ENCODE results near the gene TYMS. TPM values are rescaled to one million over a fixed set of nuclear protein-coding genes. Genes with fewer than 3 reads are reported as not detected.
A peak's percentile ranks its signal among the peaks of the same experiment; 100 is the strongest.

Gene TYMS
- total RNA-seq, 1 experiment from 2014 or later: 149 TPM

DNA sequence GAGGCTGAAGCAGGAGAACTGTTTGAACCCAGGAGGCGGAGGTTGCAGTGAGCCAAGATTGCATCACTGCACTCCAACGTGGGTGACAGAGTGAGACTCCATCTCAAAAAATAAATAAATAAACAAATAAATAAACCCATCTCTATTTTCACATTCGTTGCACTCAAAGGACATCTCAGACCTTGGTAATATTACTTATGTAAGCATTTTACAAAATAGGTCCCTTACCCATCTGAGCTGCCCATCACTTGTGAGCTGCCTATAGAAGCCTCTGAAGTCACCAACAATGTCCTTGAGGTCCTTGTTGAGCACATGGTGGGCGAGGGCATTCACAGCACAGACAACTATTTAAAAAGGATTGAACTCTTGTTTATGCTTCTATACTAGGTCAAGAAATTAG lies 39.6 kb downstream of the TYMS start:
- intact Hi-C loops (cut with micrococcal nuclease; ENCODE audit: unreplicated experiment): no loop called here
- no peaks in the 10 kb centered on the region for H3K9me2 ChIP-seq (ENCODE audit: insufficient read depth)
- H4K20me1 ChIP-seq (ENCODE audit: insufficient read depth): peaks cover 8% of the 10 kb centered on the region
- no peaks in the 10 kb centered on the region for H3K9me3 ChIP-seq (ENCODE audit: insufficient read depth, low read depth)
- peaks cover 6% of the 10 kb centered on the region; the same call in 1 of the 2 replicates for H3F3A ChIP-seq (ENCODE audit: insufficient read depth, low read depth)
- H3K27me3 ChIP-seq (ENCODE audit: insufficient read depth, low read depth): no peaks in the 10 kb centered on the region
- no peak overlapping the region for H3K27ac ChIP-seq
- POLR2A ChIA-PET (ENCODE audit: unreplicated experiment): no interaction called here
- TF ChIP-seq, protein P1, sequence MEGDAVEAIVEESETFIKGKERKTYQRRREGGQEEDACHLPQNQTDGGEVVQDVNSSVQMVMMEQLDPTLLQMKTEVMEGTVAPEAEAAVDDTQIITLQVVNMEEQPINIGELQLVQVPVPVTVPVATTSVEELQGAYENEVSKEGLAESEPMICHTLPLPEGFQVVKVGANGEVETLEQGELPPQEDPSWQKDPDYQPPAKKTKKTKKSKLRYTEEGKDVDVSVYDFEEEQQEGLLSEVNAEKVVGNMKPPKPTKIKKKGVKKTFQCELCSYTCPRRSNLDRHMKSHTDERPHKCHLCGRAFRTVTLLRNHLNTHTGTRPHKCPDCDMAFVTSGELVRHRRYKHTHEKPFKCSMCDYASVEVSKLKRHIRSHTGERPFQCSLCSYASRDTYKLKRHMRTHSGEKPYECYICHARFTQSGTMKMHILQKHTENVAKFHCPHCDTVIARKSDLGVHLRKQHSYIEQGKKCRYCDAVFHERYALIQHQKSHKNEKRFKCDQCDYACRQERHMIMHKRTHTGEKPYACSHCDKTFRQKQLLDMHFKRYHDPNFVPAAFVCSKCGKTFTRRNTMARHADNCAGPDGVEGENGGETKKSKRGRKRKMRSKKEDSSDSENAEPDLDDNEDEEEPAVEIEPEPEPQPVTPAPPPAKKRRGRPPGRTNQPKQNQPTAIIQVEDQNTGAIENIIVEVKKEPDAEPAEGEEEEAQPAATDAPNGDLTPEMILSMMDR (conservative IDR thresholded peaks at IDR 0.05): no peak
- TF ChIP-seq EZH2 (IDR thresholded peaks at IDR 0.05; ENCODE audit: low read depth): no peak
- H3K4me2 ChIP-seq: no peak overlapping the region
- no peak overlapping the region for H2AFZ ChIP-seq
- H3K79me2 ChIP-seq (ENCODE audit: low read depth): peaks cover 10% of the 10 kb centered on the region; the same call in 1 of the 2 replicates
- H3K36me3 ChIP-seq (ENCODE audit: low read depth): peaks cover 12% of the 10 kb centered on the region; the same call in 1 of the 2 replicates
- no TSS peak for BruUV-seq (replicated peaks)
- H3K4me3 ChIP-seq: no peak overlapping the region
- CTCF ChIA-PET: no interaction called here
- no peaks in the 10 kb centered on the region for H3K4me1 ChIP-seq (replicated peaks; ENCODE audit: insufficient read depth)
- no peak for DNase-seq

DNA sequence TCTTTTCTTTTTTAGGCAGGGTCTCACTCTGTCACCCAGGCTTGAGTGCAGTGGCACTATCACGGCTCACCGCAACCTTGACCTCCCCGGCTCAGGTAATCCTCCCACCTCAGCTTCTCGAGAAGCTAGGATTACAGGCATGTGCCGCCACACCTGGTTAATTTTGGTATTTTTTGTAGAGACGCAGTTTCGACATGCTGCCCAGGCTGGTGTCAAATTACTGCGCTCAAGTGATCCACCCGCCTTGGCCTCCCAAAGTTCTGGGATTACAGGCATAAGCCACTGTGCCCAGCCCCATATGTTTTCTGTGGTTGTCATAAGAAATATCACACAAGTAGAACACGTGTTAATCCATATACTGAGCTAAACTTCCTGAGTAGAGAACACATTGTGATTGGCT lies 40.3 kb downstream of the TYMS start:
- H3K27ac ChIP-seq: no peak overlapping the region
- H3F3A ChIP-seq (ENCODE audit: insufficient read depth, low read depth): peaks cover 11% of the 10 kb centered on the region; the same call in 1 of the 2 replicates
- peaks cover 8% of the 10 kb centered on the region for H4K20me1 ChIP-seq (ENCODE audit: insufficient read depth)
- no peak overlapping the region for H3K4me2 ChIP-seq
- peaks cover 7% of the 10 kb centered on the region for H3K4me1 ChIP-seq (replicated peaks; ENCODE audit: insufficient read depth)
- H3K4me3 ChIP-seq: no peak overlapping the region
- intact Hi-C loops (cut with micrococcal nuclease; ENCODE audit: unreplicated experiment): no loop called here
- no TSS peak for BruUV-seq (replicated peaks)
- ChIA-PET CTCF (no interaction called here), POLR2A (ENCODE audit: unreplicated experiment) (no interaction called here)
- peaks cover 4% of the 10 kb centered on the region; the same call in 1 of the 2 replicates for H3K36me3 ChIP-seq (ENCODE audit: low read depth)
- H3K9me2 ChIP-seq (ENCODE audit: insufficient read depth): no peaks in the 10 kb centered on the region
- H3K9me3 ChIP-seq (ENCODE audit: insufficient read depth, low read depth): no peaks in the 10 kb centered on the region
- no peaks in the 10 kb centered on the region for H3K27me3 ChIP-seq (ENCODE audit: insufficient read depth, low read depth)
- H2AFZ ChIP-seq: no peak overlapping the region
- TF ChIP-seq EZH2 (IDR thresholded peaks at IDR 0.05; ENCODE audit: low read depth): no peak
- TF ChIP-seq, protein P1 (conservative IDR thresholded peaks at IDR 0.05): no peak
- peaks cover 10% of the 10 kb centered on the region; the same call in 1 of the 2 replicates for H3K79me2 ChIP-seq (ENCODE audit: low read depth)
- DNase-seq: no peak

GRCh38 chr18:703213-703967 lies 45.9 kb downstream of the TYMS start:
- no peaks in the 10 kb centered on the region for H3K9me3 ChIP-seq (ENCODE audit: insufficient read depth, low read depth)
- H3K4me2 ChIP-seq: peak overlapping the region; percentile 39
- no peak overlapping the region for H3K4me3 ChIP-seq
- H3F3A ChIP-seq (ENCODE audit: insufficient read depth, low read depth): peaks cover 25% of the 10 kb centered on the region
- H3K36me3 ChIP-seq (ENCODE audit: low read depth): 0 out of 2 replicates have a peak, but pooled peaks cover 18% of the 10 kb centered on the region
- no peaks in the 10 kb centered on the region for H4K20me1 ChIP-seq (ENCODE audit: insufficient read depth)
- intact Hi-C loops (cut with micrococcal nuclease; ENCODE audit: unreplicated experiment): no loop called here
- peak in 1 of 2 experiments; percentile 57 for DNase-seq
- no peaks in the 10 kb centered on the region for H3K27me3 ChIP-seq (ENCODE audit: insufficient read depth, low read depth)
- no TSS peak for BruUV-seq (replicated peaks)
- H2AFZ ChIP-seq: no peak overlapping the region
- no peaks in the 10 kb centered on the region for H3K9me2 ChIP-seq (ENCODE audit: insufficient read depth)
- ChIA-PET CTCF (interaction anchor here (0.9 to 1.0 kb wide), 2 partner anchors 9 to 136 kb away, joined by 3 to 4 read pairs; partner anchors contain the start of gene ENOSF1), POLR2A (ENCODE audit: unreplicated experiment) (interaction anchor here (0.7 kb wide), 1 partner anchor 44 kb away, joined by 6 read pairs; no protein-coding TSS in a partner anchor)
- peaks cover 17% of the 10 kb centered on the region; the same call in 1 of the 2 replicates for H3K79me2 ChIP-seq (ENCODE audit: low read depth)
- peak overlapping the region; percentile 73 for H3K27ac ChIP-seq
- no peak for TF ChIP-seq EZH2 (IDR thresholded peaks at IDR 0.05; ENCODE audit: low read depth)
- TF ChIP-seq, protein P1 (conservative IDR thresholded peaks at IDR 0.05): no peak
- H3K4me1 ChIP-seq (replicated peaks; ENCODE audit: insufficient read depth): peaks cover 23% of the 10 kb centered on the region
